ENCODE results near the gene L3HYPDH. TPM values are rescaled to one million over a fixed set of nuclear protein-coding genes. Genes with fewer than 3 reads are reported as not detected.
A peak's percentile ranks its signal among the peaks of the same experiment; 100 is the strongest.

The L3HYPDH gene
- total and polyA plus RNA-seq, 12 donors, result 7.5 to 16.6 (median 10.3) TPM

DNA sequence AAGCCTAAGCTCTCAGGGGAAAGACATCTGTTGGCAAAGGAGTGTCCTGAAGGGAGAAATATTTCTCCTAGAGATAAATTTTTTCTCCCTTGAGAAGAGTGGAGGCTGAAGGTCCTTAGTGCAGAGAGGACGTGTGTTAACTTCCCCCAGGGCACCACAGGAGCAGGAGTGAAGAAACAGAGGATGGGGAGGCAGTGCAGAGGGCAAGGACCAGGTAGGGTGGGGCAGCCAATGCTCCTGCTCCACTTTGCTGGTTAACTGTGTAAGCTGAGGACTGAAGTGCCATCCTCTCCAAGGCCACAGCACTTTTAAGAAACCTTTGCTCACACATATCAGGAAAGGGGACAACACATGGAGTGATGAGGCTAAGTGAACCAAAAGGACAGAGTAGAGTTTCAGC is 4.0 kb downstream of the L3HYPDH start:
- Histone ChIP-seq H3K4me1 (peaks cover 3 to 59% (median 40%) of the 10 kb centered on the region in 9 donors), H3K36me3 (peaks cover 0 to 40% (median 7%) of the 10 kb centered on the region in 9 donors)
- TF ChIP-seq, protein P1, sequence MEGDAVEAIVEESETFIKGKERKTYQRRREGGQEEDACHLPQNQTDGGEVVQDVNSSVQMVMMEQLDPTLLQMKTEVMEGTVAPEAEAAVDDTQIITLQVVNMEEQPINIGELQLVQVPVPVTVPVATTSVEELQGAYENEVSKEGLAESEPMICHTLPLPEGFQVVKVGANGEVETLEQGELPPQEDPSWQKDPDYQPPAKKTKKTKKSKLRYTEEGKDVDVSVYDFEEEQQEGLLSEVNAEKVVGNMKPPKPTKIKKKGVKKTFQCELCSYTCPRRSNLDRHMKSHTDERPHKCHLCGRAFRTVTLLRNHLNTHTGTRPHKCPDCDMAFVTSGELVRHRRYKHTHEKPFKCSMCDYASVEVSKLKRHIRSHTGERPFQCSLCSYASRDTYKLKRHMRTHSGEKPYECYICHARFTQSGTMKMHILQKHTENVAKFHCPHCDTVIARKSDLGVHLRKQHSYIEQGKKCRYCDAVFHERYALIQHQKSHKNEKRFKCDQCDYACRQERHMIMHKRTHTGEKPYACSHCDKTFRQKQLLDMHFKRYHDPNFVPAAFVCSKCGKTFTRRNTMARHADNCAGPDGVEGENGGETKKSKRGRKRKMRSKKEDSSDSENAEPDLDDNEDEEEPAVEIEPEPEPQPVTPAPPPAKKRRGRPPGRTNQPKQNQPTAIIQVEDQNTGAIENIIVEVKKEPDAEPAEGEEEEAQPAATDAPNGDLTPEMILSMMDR (IDR thresholded peaks at IDR 0.05), result no peak

DNA sequence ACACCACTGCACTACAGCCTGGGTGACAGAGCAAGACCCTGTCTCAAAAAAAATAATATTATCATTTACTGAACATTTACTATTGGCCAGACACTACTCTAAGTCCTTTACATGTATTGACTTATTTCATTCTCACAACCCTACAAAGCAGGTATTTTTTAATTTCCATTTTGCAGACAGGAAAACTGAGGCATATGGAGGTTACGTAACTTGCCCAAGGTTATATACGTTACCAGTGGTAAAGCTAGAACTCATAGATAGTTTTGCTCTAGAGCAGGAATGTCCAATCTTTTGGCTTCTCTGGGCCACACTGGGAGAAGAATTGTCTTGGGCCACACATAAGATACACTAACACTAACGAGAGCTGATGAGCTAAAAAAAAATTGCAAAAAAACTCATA is 5.7 kb downstream of the L3HYPDH start:
- Histone ChIP-seq H3K27ac (no peak overlapping the region), H3K4me1 (peaks cover 3 to 56% (median 35%) of the 10 kb centered on the region in 9 donors), H3K27me3 (no peaks in the 10 kb centered on the region), H3K9me3 (no peaks in the 10 kb centered on the region), H3K4me3 (no peak overlapping the region), H3K36me3 (peaks cover 0 to 56% (median 9%) of the 10 kb centered on the region in 9 donors)
- ATAC-seq (no peak), DNase-seq (no peak)
- WGBS, 2 donors, result 94 to 99% methylated on average over 3 of the region's 3 CpGs
- TF ChIP-seq, protein P1 (IDR thresholded peaks at IDR 0.05), result no peak
- intact Hi-C loops (cut with DNase I), result no loop called here

More for the DNA sequence above, 4.0 kb downstream of the L3HYPDH start:
- no peak for DNase-seq
- no peak overlapping the region for H3K27ac ChIP-seq
- H3K27me3 ChIP-seq, result no peaks in the 10 kb centered on the region
- no peak for ATAC-seq
- WGBS, 2 donors, result 40 to 65% methylated on average over 1 of the region's 1 CpG
- intact Hi-C loops (cut with DNase I), result no loop called here
- H3K4me3 ChIP-seq, result no peak overlapping the region
- H3K9me3 ChIP-seq, result no peaks in the 10 kb centered on the region

DNA sequence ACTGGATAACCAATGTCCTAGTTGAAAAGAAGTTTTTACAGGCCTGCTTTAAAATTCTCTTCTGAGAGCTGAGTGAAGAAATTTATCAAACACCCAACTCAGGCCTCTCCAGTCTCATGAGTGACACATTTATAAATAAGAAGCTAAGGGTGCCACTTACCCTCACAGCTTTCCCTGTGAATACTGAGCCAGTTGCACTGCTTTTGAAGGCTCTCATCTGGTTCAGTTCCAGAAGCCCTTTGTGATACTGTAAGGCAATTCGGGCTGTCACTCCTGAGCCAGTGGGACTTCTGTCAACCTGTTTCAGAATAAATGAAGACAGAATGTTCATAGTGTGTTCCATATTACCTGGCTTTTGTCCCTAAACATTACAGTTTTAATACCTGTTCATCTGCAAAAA is 8.5 kb downstream of the L3HYPDH start:
- Histone ChIP-seq H3K27ac (peak overlapping the region in 1 of 10 donors; percentile 7), H3K27me3 (no peaks in the 10 kb centered on the region), H3K9me3 (no peaks in the 10 kb centered on the region), H3K36me3 (peaks cover 0 to 82% (median 15%) of the 10 kb centered on the region in 9 donors), H3K4me1 (peaks cover 0 to 29% (median 8%) of the 10 kb centered on the region in 9 donors), H3K4me3 (no peak overlapping the region)
- peak in 6 of 8 donors; percentile 4 to 71 (median 45) for ATAC-seq
- DNase-seq, result peak in 1 of 2 donors; percentile 11
- intact Hi-C loops (cut with DNase I), result no loop called here
- TF ChIP-seq, protein P1 (IDR thresholded peaks at IDR 0.05), result no peak
- WGBS, 2 donors, result 52 to 56% methylated on average over 1 of the region's 1 CpG

DNA sequence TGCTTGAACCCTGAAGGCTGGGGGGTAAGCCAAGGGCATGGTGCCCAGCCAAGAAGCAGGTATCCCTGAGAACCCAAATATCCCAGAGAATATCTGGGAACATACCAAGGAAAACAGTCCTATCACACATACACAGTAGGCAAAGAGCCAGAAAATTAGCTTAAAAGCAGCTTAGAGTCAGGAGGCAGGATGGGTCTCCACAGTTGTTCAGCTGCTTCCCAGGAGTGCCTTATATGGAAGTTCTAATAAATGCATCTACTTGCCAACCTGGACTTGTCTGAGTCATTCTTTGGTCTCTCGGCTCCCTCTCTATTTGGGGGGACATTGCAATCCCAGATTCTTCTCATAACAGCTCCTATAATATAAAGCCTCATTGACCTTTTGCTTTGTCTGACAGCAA is 10.0 kb downstream of the L3HYPDH start:
- H3K9me3 ChIP-seq, result no peaks in the 10 kb centered on the region
- peaks cover 0 to 16% (median 0%) of the 10 kb centered on the region in 9 donors for H3K4me1 ChIP-seq
- no peak for DNase-seq
- H3K27me3 ChIP-seq, result no peaks in the 10 kb centered on the region
- ATAC-seq, result peak in 1 of 8 donors; percentile 20
- H3K27ac ChIP-seq, result no peak overlapping the region
- 44 to 50% methylated on average over 1 of the region's 1 CpG for WGBS, 2 donors
- no peak overlapping the region for H3K4me3 ChIP-seq
- intact Hi-C loops (cut with DNase I), result no loop called here
- peaks cover 0 to 94% (median 15%) of the 10 kb centered on the region in 9 donors for H3K36me3 ChIP-seq
- TF ChIP-seq, protein P1 (IDR thresholded peaks at IDR 0.05), result no peak
